T-helper 1 cell treated with Interleukin-12 subunit alpha and Interleukin-12 subunit beta and Interleukin-4 antibody, amounts not matched to agents 30 ng/mL and 1 ng/mL, for 36 hours (primary cell): Measurements from ENCODE around the gene EMID1. TPM values are rescaled to one million over a fixed set of nuclear protein-coding genes. Genes with fewer than 3 reads are reported as not detected.
"Not testable (repeated sequence)": the region's sequence is repeated elsewhere in the genome, so short reads cannot be mapped to it uniquely, and the experiment has no call there.

Source experiments
- intact Hi-C: fragments of 100-400 bp; cut with micrococcal nuclease; formaldehyde crosslinking; loops from one replicate; pipeline ENCODE4 v1.15.1; 2024
- total RNA-seq: library from RNA; stranded (reverse); gene quantifications from 2 replicates; pipeline ENCODE4 v1.2.3, GENCODE V29; 2022

Gene EMID1
- total RNA-seq, 1 donor from 2014 or later, result not detected

GRCh38 chr22:29208879-29209623 lies 3.4 kb downstream of the EMID1 start:
- intact Hi-C loops, result no loop called here

- intact Hi-C loops, result no loop called here
These were observed 3.9 kb downstream of the EMID1 start for GRCh38 chr22:29209624-29209929.

- intact Hi-C loops, result no loop called here
These were observed 5.4 kb downstream of the EMID1 start for GRCh38 chr22:29211066-29211465.

GRCh38 chr22:29211466-29211865 lies 5.8 kb downstream of the EMID1 start:
- intact Hi-C loops, result no loop called here

- intact Hi-C loops, result no loop called here
These were observed 7.0 kb downstream of the EMID1 start for GRCh38 chr22:29212743-29213142.

- intact Hi-C loops, result no loop called here
These were observed 7.8 kb downstream of the EMID1 start for GRCh38 chr22:29213493-29213892.

- intact Hi-C loops, result no loop called here
These were observed 8.5 kb downstream of the EMID1 start for GRCh38 chr22:29214232-29214631.

GRCh38 chr22:29215012-29215860 lies 9.5 kb downstream of the EMID1 start:
- intact Hi-C loops, result no loop called here

GRCh38 chr22:29216011-29216872 lies 10.5 kb downstream of the EMID1 start:
- intact Hi-C loops, result no loop called here

GRCh38 chr22:29216873-29217666 lies 11.4 kb downstream of the EMID1 start:
- intact Hi-C loops, result no loop called here

GRCh38 chr22:29217827-29218757 lies 12.4 kb downstream of the EMID1 start:
- intact Hi-C loops, result no loop called here

- intact Hi-C loops, result no loop called here
These were observed 13.2 kb downstream of the EMID1 start for GRCh38 chr22:29218758-29219408.

- intact Hi-C loops, result not testable (repeated sequence)
These were observed 13.7 kb downstream of the EMID1 start for GRCh38 chr22:29219409-29219782.

GRCh38 chr22:29219881-29220670 lies 14.4 kb downstream of the EMID1 start:
- intact Hi-C loops, result no loop called here

- intact Hi-C loops, result no loop called here
These were observed 18.6 kb downstream of the EMID1 start for GRCh38 chr22:29224121-29224858.

- intact Hi-C loops, result no loop called here
These were observed 19.2 kb downstream of the EMID1 start for GRCh38 chr22:29224859-29225410.

- intact Hi-C loops, result no loop called here
These were observed 19.9 kb downstream of the EMID1 start for GRCh38 chr22:29225422-29226090.
